ENCODE results near the gene TMC8.

DNA sequence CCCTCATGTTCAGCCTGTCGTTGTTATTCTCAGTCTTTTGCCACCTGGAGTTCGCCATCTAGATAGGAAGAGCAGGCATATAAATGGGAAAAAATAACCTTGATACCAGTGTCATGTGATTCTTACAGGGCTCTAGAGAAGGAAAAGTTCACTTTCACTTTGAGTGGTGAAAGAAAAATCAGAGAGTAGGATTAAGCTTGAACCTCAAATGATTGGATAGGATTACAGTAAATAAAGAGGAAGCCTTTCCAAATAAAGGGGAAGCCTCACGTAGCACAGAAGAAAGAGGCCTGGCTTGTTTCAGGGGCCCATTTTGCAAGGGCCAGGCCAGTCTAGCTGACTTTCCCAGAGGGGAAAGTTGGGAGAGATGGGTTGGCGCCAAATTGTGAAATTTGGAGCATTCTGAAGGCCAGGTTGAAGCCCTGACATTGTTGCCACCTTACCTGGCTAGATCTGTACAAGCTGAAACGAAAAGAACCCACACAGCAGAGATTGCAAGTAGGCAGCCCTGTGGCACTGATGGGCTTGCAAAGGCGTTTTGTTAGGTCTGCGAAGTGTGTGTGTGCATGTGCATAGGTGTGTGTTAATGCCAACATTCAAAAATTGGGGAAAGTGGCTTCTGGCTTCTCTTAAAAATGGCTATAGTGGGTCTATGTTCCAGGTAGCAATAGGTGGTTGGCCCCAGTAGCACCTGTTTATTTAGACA, 40.8 kb upstream of the TMC8 start:
- no peak for TF ChIP-seq NFIC (IDR thresholded peaks at IDR 0.05)
- no peak for TF ChIP-seq TEAD4 (IDR thresholded peaks at IDR 0.05)
- no peak for TF ChIP-seq EGR1 (IDR thresholded peaks at IDR 0.05)
- TF ChIP-seq TAF1 (IDR thresholded peaks at IDR 0.05; ENCODE audit: low read depth): no peak
- TF ChIP-seq EP300 (IDR thresholded peaks at IDR 0.05; ENCODE audit: borderline replicate concordance): no peak
- TF ChIP-seq RAD21 (IDR thresholded peaks at IDR 0.05; ENCODE audit: low read depth): no peak
- TF ChIP-seq FOXM1 (IDR thresholded peaks at IDR 0.05; ENCODE audit: borderline replicate concordance, low read depth): no peak
- TF ChIP-seq, protein P1, sequence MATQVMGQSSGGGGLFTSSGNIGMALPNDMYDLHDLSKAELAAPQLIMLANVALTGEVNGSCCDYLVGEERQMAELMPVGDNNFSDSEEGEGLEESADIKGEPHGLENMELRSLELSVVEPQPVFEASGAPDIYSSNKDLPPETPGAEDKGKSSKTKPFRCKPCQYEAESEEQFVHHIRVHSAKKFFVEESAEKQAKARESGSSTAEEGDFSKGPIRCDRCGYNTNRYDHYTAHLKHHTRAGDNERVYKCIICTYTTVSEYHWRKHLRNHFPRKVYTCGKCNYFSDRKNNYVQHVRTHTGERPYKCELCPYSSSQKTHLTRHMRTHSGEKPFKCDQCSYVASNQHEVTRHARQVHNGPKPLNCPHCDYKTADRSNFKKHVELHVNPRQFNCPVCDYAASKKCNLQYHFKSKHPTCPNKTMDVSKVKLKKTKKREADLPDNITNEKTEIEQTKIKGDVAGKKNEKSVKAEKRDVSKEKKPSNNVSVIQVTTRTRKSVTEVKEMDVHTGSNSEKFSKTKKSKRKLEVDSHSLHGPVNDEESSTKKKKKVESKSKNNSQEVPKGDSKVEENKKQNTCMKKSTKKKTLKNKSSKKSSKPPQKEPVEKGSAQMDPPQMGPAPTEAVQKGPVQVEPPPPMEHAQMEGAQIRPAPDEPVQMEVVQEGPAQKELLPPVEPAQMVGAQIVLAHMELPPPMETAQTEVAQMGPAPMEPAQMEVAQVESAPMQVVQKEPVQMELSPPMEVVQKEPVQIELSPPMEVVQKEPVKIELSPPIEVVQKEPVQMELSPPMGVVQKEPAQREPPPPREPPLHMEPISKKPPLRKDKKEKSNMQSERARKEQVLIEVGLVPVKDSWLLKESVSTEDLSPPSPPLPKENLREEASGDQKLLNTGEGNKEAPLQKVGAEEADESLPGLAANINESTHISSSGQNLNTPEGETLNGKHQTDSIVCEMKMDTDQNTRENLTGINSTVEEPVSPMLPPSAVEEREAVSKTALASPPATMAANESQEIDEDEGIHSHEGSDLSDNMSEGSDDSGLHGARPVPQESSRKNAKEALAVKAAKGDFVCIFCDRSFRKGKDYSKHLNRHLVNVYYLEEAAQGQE (IDR thresholded peaks at IDR 0.05; ENCODE audit: low read depth): no peak

Measured in Ishikawa (cell line).